Fibroblast of lung (primary cell): Measurements from ENCODE around the gene AP1AR. TPM values are rescaled to one million over a fixed set of nuclear protein-coding genes. Genes with fewer than 3 reads are reported as not detected.

ENCODE experiments used
- DNase-seq, 2 donors: peaks; one replicate each; pipeline versions ENCODE4 v3.0.0 to v3.0.0-alpha.2; 2010; ENCODE audit warnings: low read depth in 2 of 2
- H2AFZ ChIP-seq: 2 replicates; pipeline ENCODE4 v1.5.1; 2012; ENCODE audit warnings: low read length, control low read depth, inconsistent platforms
- H3K27ac ChIP-seq: 2 replicates; pipeline ENCODE4 v1.5.1; 2011; ENCODE audit warnings: low read length, control low read depth; ENCODE audit not compliant: insufficient read depth
- H3K27me3 ChIP-seq: 2 replicates; pipeline ENCODE4 v1.5.1; 2011; ENCODE audit warnings: mild to moderate bottlenecking, low read length; ENCODE audit not compliant: control insufficient read depth, insufficient read depth
- H3K36me3 ChIP-seq: 2 replicates; pipeline ENCODE4 v1.5.1; 2011; ENCODE audit warnings: low read length; ENCODE audit not compliant: control insufficient read depth, insufficient read depth
- H3K4me1 ChIP-seq: 2 replicates; pipeline ENCODE4 v1.5.1; 2011; ENCODE audit warnings: low read length; ENCODE audit not compliant: control insufficient read depth, insufficient read depth; ENCODE audit errors: extremely low read depth
- H3K4me2 ChIP-seq: 2 replicates; pipeline ENCODE4 v1.5.1; 2011; ENCODE audit warnings: low read length, control low read depth; ENCODE audit not compliant: insufficient read depth; ENCODE audit errors: extremely low read depth
- H3K4me3 ChIP-seq, 4 experiments: fragments of 200-600 bp in 1 of 4; sonication (generic) in 1 of 4; replicated peaks in 1 of 4; 2 replicates each; pipeline ENCODE4 v1.5.1; 2011 to 2016; ENCODE audit warnings: low read length in 4 of 4, low read depth in 3 of 4, mild to moderate bottlenecking in 3 of 4, control low read depth in 2 of 4, inconsistent platforms in 1 of 4, mixed read lengths in 1 of 4; ENCODE audit not compliant: insufficient read depth in 1 of 4; ENCODE audit errors: control extremely low read depth in 1 of 4
- H3K79me2 ChIP-seq: 2 replicates; pipeline ENCODE4 v1.5.1; 2012; ENCODE audit warnings: mild to moderate bottlenecking, low read length, inconsistent platforms; ENCODE audit not compliant: control insufficient read depth, insufficient read depth
- H3K9ac ChIP-seq: 2 replicates; pipeline ENCODE4 v1.5.1; 2011; ENCODE audit warnings: mild to moderate bottlenecking, low read length, control low read depth; ENCODE audit not compliant: insufficient read depth
- H3K9me3 ChIP-seq: 2 replicates; pipeline ENCODE4 v1.5.1; 2012; ENCODE audit warnings: low read depth, low read length; ENCODE audit not compliant: control insufficient read depth, insufficient read depth
- H4K20me1 ChIP-seq: 2 replicates; pipeline ENCODE4 v1.5.1; 2011; ENCODE audit warnings: low read length; ENCODE audit not compliant: control insufficient read depth, insufficient read depth; ENCODE audit errors: extremely low read depth
- EZH2 ChIP-seq: IDR thresholded peaks from 2 replicates; pipeline ENCODE4 v1.5.1; 2012; ENCODE audit warnings: low read length, control low read depth, mild to moderate bottlenecking; ENCODE audit errors: missing control alignments
- polyA plus RNA-seq, 2 donors: library from polyadenylated mRNA; depleted of rRNA in 1 of 2; stranded (reverse) in 1 of 2; unstranded in 1 of 2; fragments of >200 nt; gene quantifications; 2 replicates each; pipeline ENCODE4 v1.2.1, GENCODE V29; 2011 to 2012; ENCODE audit warnings: missing spikeins in 1 of 2
- total RNA-seq: library from RNA; depleted of rRNA; stranded (reverse); fragments of >200 nt; gene quantifications from 2 replicates; pipeline ENCODE4 v1.2.1, GENCODE V29; 2014
- TF ChIP-seq, protein P1 (sequence below), 2 donors: IDR thresholded peaks in 1 of 2; conservative IDR thresholded peaks in 1 of 2; 1 replicate in 1 of 2; 2 replicates in 1 of 2; pipeline ENCODE4 v1.5.1; 2011 to 2012; ENCODE audit warnings: low read length in 2 of 2, control low read depth in 1 of 2, inconsistent platforms in 1 of 2, low read depth in 1 of 2, mild to moderate bottlenecking in 1 of 2

Gene AP1AR
- total and polyA plus RNA-seq, 2 donors (not counting 1 experiment from before 2014, with no cell fraction given) = 8.4 to 30.9 TPM

DNA sequence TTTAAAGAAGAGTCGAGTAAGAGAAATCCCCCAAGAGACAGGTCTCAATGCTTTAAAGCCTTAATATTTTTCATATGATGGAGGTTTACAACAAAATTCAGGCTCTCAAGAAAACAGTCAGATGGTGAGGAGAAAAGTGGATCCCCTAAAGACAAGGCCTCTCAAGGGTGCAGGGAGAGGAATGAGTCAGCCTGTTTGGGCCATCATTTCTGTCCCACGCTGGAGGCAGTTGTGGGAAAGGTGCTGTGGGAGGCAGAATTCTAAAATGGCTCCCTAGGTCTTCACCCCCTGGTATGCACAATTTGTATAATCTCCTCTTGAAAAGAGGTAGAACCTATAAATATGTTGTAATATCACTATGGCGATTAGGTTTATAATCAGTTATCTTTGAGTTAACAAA lies 58.8 kb downstream of the AP1AR start:
- no peaks in the 10 kb centered on the region for H3K9me3 ChIP-seq
- H3K79me2 ChIP-seq = no peaks in the 10 kb centered on the region
- H2AFZ ChIP-seq = no peak overlapping the region
- TF ChIP-seq, protein P1, sequence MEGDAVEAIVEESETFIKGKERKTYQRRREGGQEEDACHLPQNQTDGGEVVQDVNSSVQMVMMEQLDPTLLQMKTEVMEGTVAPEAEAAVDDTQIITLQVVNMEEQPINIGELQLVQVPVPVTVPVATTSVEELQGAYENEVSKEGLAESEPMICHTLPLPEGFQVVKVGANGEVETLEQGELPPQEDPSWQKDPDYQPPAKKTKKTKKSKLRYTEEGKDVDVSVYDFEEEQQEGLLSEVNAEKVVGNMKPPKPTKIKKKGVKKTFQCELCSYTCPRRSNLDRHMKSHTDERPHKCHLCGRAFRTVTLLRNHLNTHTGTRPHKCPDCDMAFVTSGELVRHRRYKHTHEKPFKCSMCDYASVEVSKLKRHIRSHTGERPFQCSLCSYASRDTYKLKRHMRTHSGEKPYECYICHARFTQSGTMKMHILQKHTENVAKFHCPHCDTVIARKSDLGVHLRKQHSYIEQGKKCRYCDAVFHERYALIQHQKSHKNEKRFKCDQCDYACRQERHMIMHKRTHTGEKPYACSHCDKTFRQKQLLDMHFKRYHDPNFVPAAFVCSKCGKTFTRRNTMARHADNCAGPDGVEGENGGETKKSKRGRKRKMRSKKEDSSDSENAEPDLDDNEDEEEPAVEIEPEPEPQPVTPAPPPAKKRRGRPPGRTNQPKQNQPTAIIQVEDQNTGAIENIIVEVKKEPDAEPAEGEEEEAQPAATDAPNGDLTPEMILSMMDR (conservative IDR thresholded peaks at IDR 0.05 in 1 of 2, IDR thresholded peaks at IDR 0.05 in 1 of 2; ENCODE audit: low read depth in 1 of 2, low read length in 2 of 2) = no peak
- no peak for TF ChIP-seq EZH2
- DNase-seq = no peak
- no peaks in the 10 kb centered on the region for H3K36me3 ChIP-seq
- no peak overlapping the region for H3K4me2 ChIP-seq
- no peaks in the 10 kb centered on the region for H3K4me1 ChIP-seq
- no peaks in the 10 kb centered on the region for H4K20me1 ChIP-seq
- no peak overlapping the region for H3K27ac ChIP-seq
- no peak overlapping the region for H3K9ac ChIP-seq
- H3K4me3 ChIP-seq = no peak overlapping the region
- no peaks in the 10 kb centered on the region for H3K27me3 ChIP-seq

DNA sequence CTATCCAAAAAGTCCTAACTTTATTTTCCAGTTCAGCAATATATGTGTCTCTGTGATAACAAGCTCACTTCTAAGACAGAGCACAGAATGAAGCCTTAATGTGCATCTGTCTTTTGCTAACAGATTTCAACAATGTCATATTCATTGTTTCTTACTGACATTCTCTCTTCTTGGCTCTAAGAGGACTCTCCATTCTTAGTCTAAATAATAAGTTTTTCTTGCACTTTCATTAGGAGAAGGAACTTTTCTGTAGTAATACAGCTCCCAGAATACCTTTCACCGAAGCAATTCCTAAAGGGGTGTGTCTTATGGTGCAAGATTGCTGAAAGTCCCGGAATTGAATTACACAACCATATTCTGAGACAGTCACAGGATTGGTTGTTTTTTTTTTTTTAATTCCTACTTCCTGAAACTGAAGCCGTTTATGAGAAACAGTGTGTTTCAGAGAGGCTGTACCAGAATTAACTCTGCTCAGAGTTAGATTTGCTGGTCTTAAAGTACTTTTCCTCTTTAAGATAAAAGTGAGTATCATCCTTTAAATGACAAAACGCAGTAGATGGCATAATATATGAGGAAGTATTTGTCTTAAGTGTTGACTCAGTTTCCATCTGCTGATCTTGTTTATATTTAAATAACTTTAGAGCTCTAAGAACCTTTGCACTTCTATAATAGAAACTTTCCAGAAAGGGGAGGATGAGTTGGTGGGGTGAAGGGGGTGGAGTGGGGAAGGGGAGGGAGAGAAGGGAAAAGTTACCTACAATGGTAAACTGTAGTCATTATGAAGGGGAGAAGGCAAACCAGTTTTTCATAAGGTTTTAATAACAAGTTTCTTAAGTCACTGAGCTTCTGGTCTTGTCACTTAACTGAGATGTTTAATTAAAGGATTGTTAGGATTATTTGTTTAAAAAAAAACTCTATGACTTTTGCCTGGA lies 65.6 kb downstream of the AP1AR start, which contains the start of gene ALPK1:
TSS of gene ALPK1 (plus strand) at position 421 of the 932 bp plus-strand sequence.
- Histone ChIP-seq H3K4me2 (peak within 1 kb of the TSS; percentile 75), H3K27me3 (no peaks in the 10 kb centered on the region), H3K79me2 (no peaks in the 10 kb centered on the region), H3K36me3 (no peaks in the 10 kb centered on the region), H3K9me3 (no peaks in the 10 kb centered on the region), H2AFZ (peak within 1 kb of the TSS; percentile 95), H3K4me1 (peaks cover 2% of the 10 kb centered on the region), H3K9ac (peak within 1 kb of the TSS; percentile 43), H3K4me3 (peak within 1 kb of the TSS; percentile 38 to 81 (median 66)), H3K27ac (peak within 1 kb of the TSS; percentile 67), H4K20me1 (no peaks in the 10 kb centered on the region)
- no peak for TF ChIP-seq EZH2
- TF ChIP-seq, protein P1 (conservative IDR thresholded peaks at IDR 0.05 in 1 of 2, IDR thresholded peaks at IDR 0.05 in 1 of 2; ENCODE audit: low read depth in 1 of 2, low read length in 2 of 2) = no peak
- peak; percentile 83 to 97 for DNase-seq

DNA sequence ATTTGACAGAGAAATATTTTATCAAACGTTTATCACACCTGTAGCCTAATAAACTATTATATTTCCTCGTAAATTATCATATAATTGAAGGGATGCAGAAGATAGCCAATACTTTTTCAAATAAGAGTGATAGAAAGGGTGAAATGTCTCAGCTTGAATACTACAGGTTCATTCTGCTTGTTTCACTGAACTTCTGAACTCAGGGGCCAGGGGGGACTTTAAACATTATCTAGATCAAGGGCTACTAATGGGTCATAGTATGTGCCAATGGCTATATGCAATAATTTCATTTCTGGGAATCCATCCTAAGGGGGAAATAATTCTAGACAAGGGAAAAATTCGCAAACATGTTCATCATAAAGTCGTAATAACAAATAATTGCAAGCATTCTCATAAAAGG lies 68.1 kb downstream of the AP1AR start:
- no peaks in the 10 kb centered on the region for H3K9me3 ChIP-seq
- H4K20me1 ChIP-seq = no peaks in the 10 kb centered on the region
- H3K4me3 ChIP-seq = no peak overlapping the region
- no peaks in the 10 kb centered on the region for H3K79me2 ChIP-seq
- no peak overlapping the region for H2AFZ ChIP-seq
- no peaks in the 10 kb centered on the region for H3K27me3 ChIP-seq
- no peak for DNase-seq
- no peak overlapping the region for H3K27ac ChIP-seq
- H3K4me1 ChIP-seq = peaks cover 2% of the 10 kb centered on the region
- H3K4me2 ChIP-seq = no peak overlapping the region
- no peak overlapping the region for H3K9ac ChIP-seq
- TF ChIP-seq, protein P1 (conservative IDR thresholded peaks at IDR 0.05 in 1 of 2, IDR thresholded peaks at IDR 0.05 in 1 of 2; ENCODE audit: low read depth in 1 of 2, low read length in 2 of 2) = no peak
- no peaks in the 10 kb centered on the region for H3K36me3 ChIP-seq
